ENCODE results near the gene TENT5C.

TENT5C gene

DNA sequence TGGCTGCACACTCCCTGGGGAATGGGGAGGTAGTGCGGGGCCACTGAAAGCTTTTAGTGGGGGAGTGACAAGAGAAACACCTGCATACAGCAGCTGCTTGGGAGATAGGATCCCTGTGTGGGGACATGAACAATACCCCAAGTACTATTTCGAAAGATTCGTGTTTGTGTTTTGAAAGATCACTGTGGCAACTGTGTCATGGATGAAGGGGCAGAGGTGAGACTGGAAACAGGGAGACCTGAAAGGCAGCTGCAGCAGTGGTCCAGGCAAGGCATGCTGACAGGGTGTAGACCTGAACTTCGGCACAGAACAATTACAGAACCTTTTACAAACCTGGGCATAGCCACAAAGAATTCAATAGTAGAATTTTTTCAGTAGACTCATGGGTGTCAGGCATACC, 32.9 kb downstream of the TENT5C start:
- H3K27ac ChIP-seq (replicated peaks) = no peak overlapping the region

DNA sequence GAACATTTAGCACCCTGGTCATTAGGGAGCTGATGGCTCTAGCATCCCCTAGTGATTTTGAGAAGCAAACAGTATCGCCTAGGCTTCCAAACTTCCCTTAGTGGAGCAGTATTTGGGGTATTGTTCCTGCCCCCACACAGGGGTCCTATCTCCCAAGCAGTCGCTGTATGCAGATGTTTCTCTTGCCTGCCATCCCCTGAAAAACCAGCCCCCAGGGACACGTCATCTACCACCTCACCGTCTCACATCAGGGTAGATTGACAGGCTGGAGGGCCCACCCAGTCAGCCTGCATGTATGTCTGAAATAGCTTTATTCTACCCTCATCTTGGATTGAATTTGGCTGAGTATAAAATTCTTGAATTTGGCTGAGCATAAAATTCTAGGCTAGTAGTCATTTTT, 33.9 kb downstream of the TENT5C start:
- TF ChIP-seq SPI1 (IDR thresholded peaks at IDR 0.05; ENCODE audit: borderline replicate concordance, low read depth) (no peak), POLR2AphosphoS5 (IDR thresholded peaks at IDR 0.05; ENCODE audit: low read depth) (no peak), GABPA (IDR thresholded peaks at IDR 0.05; ENCODE audit: low read depth) (no peak)
- TF ChIP-seq, protein P1, sequence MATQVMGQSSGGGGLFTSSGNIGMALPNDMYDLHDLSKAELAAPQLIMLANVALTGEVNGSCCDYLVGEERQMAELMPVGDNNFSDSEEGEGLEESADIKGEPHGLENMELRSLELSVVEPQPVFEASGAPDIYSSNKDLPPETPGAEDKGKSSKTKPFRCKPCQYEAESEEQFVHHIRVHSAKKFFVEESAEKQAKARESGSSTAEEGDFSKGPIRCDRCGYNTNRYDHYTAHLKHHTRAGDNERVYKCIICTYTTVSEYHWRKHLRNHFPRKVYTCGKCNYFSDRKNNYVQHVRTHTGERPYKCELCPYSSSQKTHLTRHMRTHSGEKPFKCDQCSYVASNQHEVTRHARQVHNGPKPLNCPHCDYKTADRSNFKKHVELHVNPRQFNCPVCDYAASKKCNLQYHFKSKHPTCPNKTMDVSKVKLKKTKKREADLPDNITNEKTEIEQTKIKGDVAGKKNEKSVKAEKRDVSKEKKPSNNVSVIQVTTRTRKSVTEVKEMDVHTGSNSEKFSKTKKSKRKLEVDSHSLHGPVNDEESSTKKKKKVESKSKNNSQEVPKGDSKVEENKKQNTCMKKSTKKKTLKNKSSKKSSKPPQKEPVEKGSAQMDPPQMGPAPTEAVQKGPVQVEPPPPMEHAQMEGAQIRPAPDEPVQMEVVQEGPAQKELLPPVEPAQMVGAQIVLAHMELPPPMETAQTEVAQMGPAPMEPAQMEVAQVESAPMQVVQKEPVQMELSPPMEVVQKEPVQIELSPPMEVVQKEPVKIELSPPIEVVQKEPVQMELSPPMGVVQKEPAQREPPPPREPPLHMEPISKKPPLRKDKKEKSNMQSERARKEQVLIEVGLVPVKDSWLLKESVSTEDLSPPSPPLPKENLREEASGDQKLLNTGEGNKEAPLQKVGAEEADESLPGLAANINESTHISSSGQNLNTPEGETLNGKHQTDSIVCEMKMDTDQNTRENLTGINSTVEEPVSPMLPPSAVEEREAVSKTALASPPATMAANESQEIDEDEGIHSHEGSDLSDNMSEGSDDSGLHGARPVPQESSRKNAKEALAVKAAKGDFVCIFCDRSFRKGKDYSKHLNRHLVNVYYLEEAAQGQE (IDR thresholded peaks at IDR 0.05; ENCODE audit: insufficient replicate concordance, low read depth) = no peak
- TF ChIP-seq, protein P2, sequence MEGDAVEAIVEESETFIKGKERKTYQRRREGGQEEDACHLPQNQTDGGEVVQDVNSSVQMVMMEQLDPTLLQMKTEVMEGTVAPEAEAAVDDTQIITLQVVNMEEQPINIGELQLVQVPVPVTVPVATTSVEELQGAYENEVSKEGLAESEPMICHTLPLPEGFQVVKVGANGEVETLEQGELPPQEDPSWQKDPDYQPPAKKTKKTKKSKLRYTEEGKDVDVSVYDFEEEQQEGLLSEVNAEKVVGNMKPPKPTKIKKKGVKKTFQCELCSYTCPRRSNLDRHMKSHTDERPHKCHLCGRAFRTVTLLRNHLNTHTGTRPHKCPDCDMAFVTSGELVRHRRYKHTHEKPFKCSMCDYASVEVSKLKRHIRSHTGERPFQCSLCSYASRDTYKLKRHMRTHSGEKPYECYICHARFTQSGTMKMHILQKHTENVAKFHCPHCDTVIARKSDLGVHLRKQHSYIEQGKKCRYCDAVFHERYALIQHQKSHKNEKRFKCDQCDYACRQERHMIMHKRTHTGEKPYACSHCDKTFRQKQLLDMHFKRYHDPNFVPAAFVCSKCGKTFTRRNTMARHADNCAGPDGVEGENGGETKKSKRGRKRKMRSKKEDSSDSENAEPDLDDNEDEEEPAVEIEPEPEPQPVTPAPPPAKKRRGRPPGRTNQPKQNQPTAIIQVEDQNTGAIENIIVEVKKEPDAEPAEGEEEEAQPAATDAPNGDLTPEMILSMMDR (IDR thresholded peaks at IDR 0.05; ENCODE audit: insufficient read depth, low read length) = no peak
- H3K27ac ChIP-seq (replicated peaks) = no peak overlapping the region
- H3K27me3 ChIP-seq (ENCODE audit: insufficient read depth, poor library complexity, severe bottlenecking) = no peaks in the 10 kb centered on the region
- no peak overlapping the region for H3K4me3 ChIP-seq (replicated peaks; ENCODE audit: insufficient read depth, low read length)
- DNase-seq (ENCODE audit: low read depth in 1 of 2, low spot score in 1 of 2) = no peak

More for the DNA sequence above, 32.9 kb downstream of the TENT5C start:
- TF ChIP-seq, protein P2 (IDR thresholded peaks at IDR 0.05; ENCODE audit: insufficient read depth, low read length) = no peak
- TF ChIP-seq GABPA (IDR thresholded peaks at IDR 0.05; ENCODE audit: low read depth) (no peak), POLR2AphosphoS5 (IDR thresholded peaks at IDR 0.05; ENCODE audit: low read depth) (no peak), SPI1 (IDR thresholded peaks at IDR 0.05; ENCODE audit: borderline replicate concordance, low read depth) (no peak)
- TF ChIP-seq, protein P1 (IDR thresholded peaks at IDR 0.05; ENCODE audit: insufficient replicate concordance, low read depth) = no peak
- H3K4me3 ChIP-seq (replicated peaks; ENCODE audit: insufficient read depth, low read length) = no peak overlapping the region
- DNase-seq (ENCODE audit: low read depth in 1 of 2, low spot score in 1 of 2) = no peak
- no peaks in the 10 kb centered on the region for H3K27me3 ChIP-seq (ENCODE audit: insufficient read depth, poor library complexity, severe bottlenecking)

DNA sequence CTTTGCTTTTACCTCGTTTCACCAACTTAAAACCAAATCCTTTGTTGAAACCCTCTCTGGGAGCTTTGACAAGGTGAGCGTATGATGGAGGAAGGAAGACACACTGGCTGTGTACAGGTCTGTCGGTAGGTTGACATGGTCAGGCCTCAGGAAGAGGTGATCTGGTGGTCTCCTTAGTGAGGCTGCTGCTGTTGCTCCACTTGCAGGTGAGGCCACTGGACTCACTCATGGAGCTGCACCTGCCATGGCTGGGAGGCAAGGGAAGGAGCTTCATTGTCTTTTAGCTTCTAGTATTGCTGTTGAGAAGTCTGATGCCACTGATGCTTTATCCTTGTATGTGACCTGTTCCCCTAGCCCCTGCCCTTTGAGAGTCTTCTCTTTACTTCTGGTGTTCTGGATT, 35.7 kb downstream of the TENT5C start:
- H3K4me3 ChIP-seq (replicated peaks; ENCODE audit: insufficient read depth, low read length) = no peak overlapping the region
- no peaks in the 10 kb centered on the region for H3K27me3 ChIP-seq (ENCODE audit: insufficient read depth, poor library complexity, severe bottlenecking)
- no peak overlapping the region for H3K27ac ChIP-seq (replicated peaks)
- TF ChIP-seq, protein P2 (IDR thresholded peaks at IDR 0.05; ENCODE audit: insufficient read depth, low read length) = no peak
- no peak for TF ChIP-seq GABPA (IDR thresholded peaks at IDR 0.05; ENCODE audit: low read depth)
- DNase-seq (ENCODE audit: low read depth in 1 of 2, low spot score in 1 of 2) = no peak

DNA sequence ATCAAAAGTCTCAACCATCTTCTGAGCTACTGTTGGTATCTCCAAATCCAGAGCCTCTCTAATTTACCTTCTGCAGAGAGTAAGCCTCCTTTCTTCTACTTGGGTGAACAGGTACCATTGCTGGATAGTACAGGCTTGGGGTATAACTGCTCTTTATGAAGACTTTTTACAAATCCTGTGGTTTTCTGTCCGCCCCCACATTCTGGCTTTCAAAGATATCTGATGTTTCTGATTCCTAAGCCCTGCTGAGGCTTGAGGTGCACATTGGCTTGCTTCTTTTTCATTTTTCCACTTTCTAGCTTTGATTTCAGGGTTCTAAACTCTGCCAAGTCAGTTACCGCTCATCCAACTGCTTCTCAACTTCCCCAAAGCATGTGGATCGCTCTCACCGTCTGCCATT, 37.1 kb downstream of the TENT5C start:
- no peak overlapping the region for H3K4me3 ChIP-seq (replicated peaks; ENCODE audit: insufficient read depth, low read length)
- TF ChIP-seq GABPA (IDR thresholded peaks at IDR 0.05; ENCODE audit: low read depth) (no peak), SPI1 (IDR thresholded peaks at IDR 0.05; ENCODE audit: borderline replicate concordance, low read depth) (no peak), POLR2AphosphoS5 (IDR thresholded peaks at IDR 0.05; ENCODE audit: low read depth) (no peak)
- TF ChIP-seq, protein P2 (IDR thresholded peaks at IDR 0.05; ENCODE audit: insufficient read depth, low read length) = no peak
- TF ChIP-seq, protein P1 (IDR thresholded peaks at IDR 0.05; ENCODE audit: insufficient replicate concordance, low read depth) = no peak
- no peaks in the 10 kb centered on the region for H3K27me3 ChIP-seq (ENCODE audit: insufficient read depth, poor library complexity, severe bottlenecking)
- no peak for DNase-seq (ENCODE audit: low read depth in 1 of 2, low spot score in 1 of 2)
- no peak overlapping the region for H3K27ac ChIP-seq (replicated peaks)
